IPS-15b (cell line): ENCODE measurements around the gene EGLN1.

Source experiments
- H3K27me3 ChIP-seq: one replicate; pipeline ENCODE4 v1.6.1; 2013; ENCODE audit warnings: low read length; ENCODE audit not compliant: control insufficient read depth, insufficient read depth
- H3K36me3 ChIP-seq: one replicate; pipeline ENCODE4 v1.6.1; 2013; ENCODE audit warnings: low read length; ENCODE audit not compliant: control insufficient read depth, insufficient read depth
- H3K4me1 ChIP-seq: one replicate; pipeline ENCODE4 v1.6.1; 2013; ENCODE audit warnings: mild to moderate bottlenecking, low read length; ENCODE audit not compliant: control insufficient read depth, insufficient read depth
- H3K4me3 ChIP-seq: one replicate; pipeline ENCODE4 v1.5.1; 2013; ENCODE audit warnings: low read depth, low read length
- H3K9ac ChIP-seq: one replicate; pipeline ENCODE4 v1.6.1; 2013; ENCODE audit warnings: low read depth, mild to moderate bottlenecking, low read length
- H3K9me3 ChIP-seq: one replicate; pipeline ENCODE4 v1.6.1; 2013; ENCODE audit warnings: mild to moderate bottlenecking, low read length; ENCODE audit not compliant: control insufficient read depth, insufficient read depth

Gene EGLN1

DNA sequence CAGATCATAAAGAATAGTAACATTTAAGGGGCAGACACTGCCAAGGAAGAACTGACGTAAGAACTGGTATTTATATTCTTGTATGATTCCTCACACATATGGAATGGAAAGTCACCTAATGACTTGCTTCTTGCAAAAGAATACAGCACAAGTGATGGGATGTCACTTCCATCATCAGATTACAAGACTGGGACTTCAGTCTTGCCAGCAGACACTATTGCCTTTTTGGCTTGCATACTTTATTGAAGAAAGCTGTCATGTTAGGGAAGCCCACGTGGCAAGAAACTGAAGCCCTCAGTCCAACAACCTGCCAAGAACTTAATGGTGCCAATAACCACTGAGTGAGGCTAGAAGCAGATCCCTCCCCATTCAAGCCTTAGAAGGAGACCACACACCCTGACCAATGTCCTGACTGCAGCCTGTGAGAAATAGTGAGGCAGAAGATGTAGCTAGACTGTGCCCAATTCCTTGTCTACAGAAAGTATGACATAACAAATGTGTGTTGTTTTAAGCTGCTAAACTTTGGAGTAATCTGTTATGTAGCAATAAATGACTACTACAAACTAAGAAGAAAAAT is 12.0 kb downstream of the EGLN1 start:
- H3K4me1 ChIP-seq = no peaks in the 10 kb centered on the region
- H3K4me3 ChIP-seq = no peak overlapping the region
- no peaks in the 10 kb centered on the region for H3K9me3 ChIP-seq
- H3K27me3 ChIP-seq = no peaks in the 10 kb centered on the region
- no peaks in the 10 kb centered on the region for H3K36me3 ChIP-seq
- no peak overlapping the region for H3K9ac ChIP-seq

DNA sequence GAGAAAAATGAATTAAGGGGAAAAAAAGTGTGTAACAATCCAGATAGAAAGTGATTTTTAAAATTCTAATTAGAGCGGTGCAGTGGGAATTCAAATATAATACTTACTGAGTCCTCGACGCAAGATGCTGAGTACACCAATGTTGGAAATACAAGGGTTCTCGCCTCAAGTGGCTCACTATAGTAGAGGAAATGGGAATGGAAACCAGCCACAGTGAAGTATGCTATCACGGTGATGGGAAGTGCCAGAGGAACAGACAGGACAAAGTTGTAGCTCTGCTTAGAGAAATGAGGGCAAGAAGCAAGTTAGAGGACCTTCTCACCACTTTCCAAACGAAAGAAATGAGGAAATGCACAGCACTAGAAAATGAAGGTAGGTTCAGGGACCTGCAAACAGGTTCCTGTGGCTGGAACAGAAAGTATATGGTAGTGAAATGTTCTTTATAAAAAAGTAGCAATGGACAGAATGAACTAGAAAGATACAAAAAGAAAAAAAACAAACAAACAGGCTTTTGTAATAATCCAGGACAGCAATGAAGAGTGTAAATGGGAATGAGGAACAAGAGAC is 13.5 kb downstream of the EGLN1 start:
- no peaks in the 10 kb centered on the region for H3K9me3 ChIP-seq
- no peaks in the 10 kb centered on the region for H3K36me3 ChIP-seq
- no peak overlapping the region for H3K4me3 ChIP-seq
- H3K27me3 ChIP-seq = no peaks in the 10 kb centered on the region
- H3K9ac ChIP-seq = no peak overlapping the region
- no peaks in the 10 kb centered on the region for H3K4me1 ChIP-seq

DNA sequence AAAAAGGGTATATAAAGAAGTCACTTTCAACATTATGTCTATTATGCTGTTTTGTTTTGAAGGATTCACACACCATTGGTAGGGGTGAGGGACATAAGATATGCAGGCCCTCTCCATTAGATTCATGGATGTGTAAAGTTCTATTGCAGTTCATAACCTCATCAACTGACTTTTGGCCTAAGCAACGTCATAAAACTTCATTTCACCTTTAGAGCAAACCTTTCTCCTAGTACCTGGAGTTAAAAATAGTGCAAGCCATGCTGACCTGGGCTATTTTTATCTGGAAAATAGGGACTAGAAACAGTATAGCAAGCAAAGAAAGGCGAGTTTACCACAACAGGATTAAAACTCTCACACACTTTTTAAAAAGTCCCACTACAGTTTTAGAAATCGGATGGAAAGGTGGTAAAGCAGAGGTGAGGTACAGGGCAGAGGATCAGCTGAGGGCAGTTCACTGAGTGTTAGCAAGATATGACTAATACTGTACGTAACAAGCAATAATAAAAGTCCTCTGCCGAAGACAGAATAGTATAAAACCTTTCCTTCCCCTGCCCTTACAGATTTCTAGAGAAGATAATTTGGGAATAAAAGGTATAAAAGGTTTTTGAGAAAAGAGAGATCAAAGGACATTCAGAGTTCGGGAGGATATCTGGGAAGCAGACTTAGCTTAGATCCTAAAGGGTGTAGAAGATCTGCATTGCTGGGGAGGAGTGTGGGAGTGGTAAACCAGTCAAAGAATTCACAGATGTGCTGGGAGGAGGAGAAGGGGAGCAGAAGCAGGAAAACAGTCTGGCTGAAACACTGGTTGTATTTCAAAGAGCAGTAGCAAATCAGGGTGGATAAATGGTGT is 14.3 kb downstream of the EGLN1 start:
- no peaks in the 10 kb centered on the region for H3K27me3 ChIP-seq
- H3K4me3 ChIP-seq = no peak overlapping the region
- H3K9ac ChIP-seq = no peak overlapping the region
- H3K9me3 ChIP-seq = no peaks in the 10 kb centered on the region
- no peaks in the 10 kb centered on the region for H3K4me1 ChIP-seq
- no peaks in the 10 kb centered on the region for H3K36me3 ChIP-seq

DNA sequence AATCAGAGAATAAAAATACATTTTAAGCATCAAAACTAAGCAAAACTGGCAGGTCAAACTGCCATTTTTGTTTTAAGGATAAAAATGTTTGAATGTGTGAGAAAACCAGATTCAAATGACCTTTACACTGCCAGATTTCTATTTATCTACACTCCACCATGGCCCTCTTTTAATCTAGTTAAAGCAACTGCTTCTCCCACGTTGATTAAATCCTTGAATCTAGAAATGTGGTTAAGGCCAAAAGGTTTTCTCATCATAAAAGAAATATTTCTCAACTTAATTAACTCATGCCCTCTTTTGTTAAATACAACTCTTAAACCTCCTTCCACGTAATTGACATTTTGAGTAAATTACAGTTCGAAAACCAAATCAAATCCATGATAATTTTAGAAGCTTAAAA is 15.0 kb downstream of the EGLN1 start:
- Histone ChIP-seq H3K9me3 (no peaks in the 10 kb centered on the region), H3K4me3 (no peak overlapping the region), H3K27me3 (no peaks in the 10 kb centered on the region), H3K4me1 (no peaks in the 10 kb centered on the region), H3K36me3 (no peaks in the 10 kb centered on the region), H3K9ac (no peak overlapping the region)

- Histone ChIP-seq H3K36me3 (no peaks in the 10 kb centered on the region), H3K4me1 (no peaks in the 10 kb centered on the region), H3K9ac (no peak overlapping the region), H3K27me3 (no peaks in the 10 kb centered on the region), H3K9me3 (no peaks in the 10 kb centered on the region), H3K4me3 (no peak overlapping the region)
These were observed 17.8 kb downstream of the EGLN1 start for GRCh38 chr1:231404318-231404717.

GRCh38 chr1:231401478-231401877 is 20.6 kb downstream of the EGLN1 start:
- Histone ChIP-seq H3K4me3 (no peak overlapping the region), H3K27me3 (no peaks in the 10 kb centered on the region), H3K9ac (no peak overlapping the region), H3K4me1 (no peaks in the 10 kb centered on the region), H3K9me3 (no peaks in the 10 kb centered on the region), H3K36me3 (no peaks in the 10 kb centered on the region)

DNA sequence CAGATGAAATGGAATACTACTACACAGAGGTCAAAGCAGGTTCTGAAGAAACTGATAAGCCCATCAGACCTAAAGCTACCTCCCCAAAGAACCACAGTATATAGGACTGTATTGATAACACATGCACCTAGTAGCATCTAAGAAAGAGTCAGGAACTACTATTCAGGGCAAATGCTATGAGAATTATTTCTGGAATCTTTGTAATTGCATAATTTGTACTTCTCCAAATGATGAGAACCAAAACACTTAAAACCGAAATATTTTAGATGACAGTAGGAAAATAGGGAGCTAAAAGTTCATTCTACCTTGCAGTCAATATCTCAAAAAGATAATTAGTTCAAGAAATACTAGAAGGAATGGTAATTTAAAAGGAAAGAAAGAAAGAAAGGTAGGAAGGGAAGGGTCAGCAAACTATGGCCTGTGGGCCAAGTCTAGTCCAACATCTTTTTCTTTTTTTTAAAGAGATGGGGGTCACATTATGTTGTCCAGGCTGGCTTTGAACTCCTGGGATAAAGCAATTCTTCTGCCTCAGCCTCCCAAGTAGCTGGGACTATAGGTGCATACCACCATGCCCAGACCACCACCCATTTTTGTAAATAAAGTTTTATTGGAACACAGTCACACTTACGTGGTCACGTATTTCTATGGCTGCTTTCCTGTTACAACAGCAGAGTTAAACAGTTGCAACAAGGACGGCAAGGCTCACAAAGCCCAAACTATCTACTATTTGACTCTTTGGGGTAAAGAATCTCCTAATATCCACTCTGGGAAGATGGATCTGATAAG is 24.0 kb downstream of the EGLN1 start:
- no peaks in the 10 kb centered on the region for H3K27me3 ChIP-seq
- H3K36me3 ChIP-seq = no peaks in the 10 kb centered on the region
- no peaks in the 10 kb centered on the region for H3K4me1 ChIP-seq
- no peaks in the 10 kb centered on the region for H3K9me3 ChIP-seq
- no peak overlapping the region for H3K9ac ChIP-seq
- H3K4me3 ChIP-seq = no peak overlapping the region

DNA sequence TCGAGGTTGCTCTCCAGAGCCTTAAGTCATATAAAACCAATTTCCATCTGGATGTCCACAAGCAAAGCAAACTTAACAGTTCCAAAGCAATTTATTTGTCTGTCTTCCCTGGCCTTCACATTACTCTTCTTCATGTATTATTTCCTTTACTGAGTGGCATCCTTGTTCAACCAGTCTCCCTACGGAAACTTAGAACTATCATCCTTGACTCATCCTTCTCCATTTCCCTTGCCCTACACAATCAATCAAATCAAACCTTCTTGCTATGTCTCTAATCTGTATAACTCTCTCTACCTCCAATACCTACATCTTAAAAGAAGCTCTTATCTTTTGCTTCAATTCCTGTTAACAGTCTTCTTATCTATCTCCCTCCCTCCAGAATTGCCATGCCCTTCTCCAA is 25.4 kb downstream of the EGLN1 start:
- Histone ChIP-seq H3K36me3 (no peaks in the 10 kb centered on the region), H3K9me3 (no peaks in the 10 kb centered on the region), H3K9ac (no peak overlapping the region), H3K4me1 (no peaks in the 10 kb centered on the region), H3K27me3 (no peaks in the 10 kb centered on the region), H3K4me3 (no peak overlapping the region)

DNA sequence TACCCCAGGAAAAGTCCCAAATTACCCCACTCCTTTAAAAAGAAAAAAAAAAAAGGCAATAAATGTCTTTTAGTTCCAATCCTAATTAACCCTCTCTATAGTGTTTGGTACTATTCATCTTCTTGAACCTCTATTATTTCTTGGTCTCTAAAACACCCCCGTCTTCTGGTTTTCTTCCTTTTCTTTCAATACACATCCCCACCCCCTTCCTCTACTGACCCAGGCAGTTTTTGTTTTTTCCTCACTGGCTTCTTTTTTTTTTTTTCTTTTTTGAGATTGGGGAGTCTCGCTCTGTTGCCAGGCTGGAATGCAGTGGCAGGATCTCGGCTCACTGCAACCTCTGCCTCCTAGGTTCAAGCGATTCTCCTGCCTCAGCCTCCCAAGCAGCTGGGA is 26.1 kb downstream of the EGLN1 start:
- no peak overlapping the region for H3K4me3 ChIP-seq
- H3K9me3 ChIP-seq = no peaks in the 10 kb centered on the region
- H3K27me3 ChIP-seq = no peaks in the 10 kb centered on the region
- no peaks in the 10 kb centered on the region for H3K4me1 ChIP-seq
- H3K9ac ChIP-seq = no peak overlapping the region
- no peaks in the 10 kb centered on the region for H3K36me3 ChIP-seq

GRCh38 chr1:231395076-231395997 is 26.8 kb downstream of the EGLN1 start:
- no peaks in the 10 kb centered on the region for H3K9me3 ChIP-seq
- no peaks in the 10 kb centered on the region for H3K4me1 ChIP-seq
- no peak overlapping the region for H3K4me3 ChIP-seq
- H3K9ac ChIP-seq = no peak overlapping the region
- H3K27me3 ChIP-seq = no peaks in the 10 kb centered on the region
- H3K36me3 ChIP-seq = no peaks in the 10 kb centered on the region

- H3K9ac ChIP-seq = no peak overlapping the region
- H3K27me3 ChIP-seq = no peaks in the 10 kb centered on the region
- no peaks in the 10 kb centered on the region for H3K36me3 ChIP-seq
- H3K9me3 ChIP-seq = no peaks in the 10 kb centered on the region
- H3K4me3 ChIP-seq = no peak overlapping the region
- H3K4me1 ChIP-seq = no peaks in the 10 kb centered on the region
These were observed 28.4 kb downstream of the EGLN1 start for GRCh38 chr1:231393668-231394067.
